HepG2 (cell line): ENCODE measurements around the gene CNTROB. TPM values are rescaled to one million over a fixed set of nuclear protein-coding genes. Genes with fewer than 3 reads are reported as not detected.

Experiments
- ATF7 ChIP-seq, 2 experiments: fragments of 450-650 bp in 1 of 2; sonication (generic) in 1 of 2; formaldehyde crosslinking in 1 of 2; IDR thresholded peaks; 2 replicates each; pipeline versions ENCODE4 v1.4.0 to v1.6.1; 2016 to 2020; ENCODE audit warnings: antibody characterized with exemption in 1 of 2, mild to moderate bottlenecking in 1 of 2, missing genetic modification reagents in 1 of 2
- FOXC1 ChIP-seq: sonication (generic); formaldehyde crosslinking; IDR thresholded peaks from 2 replicates; pipeline ENCODE4 v1.8.0; 2022; ENCODE audit warnings: mild to moderate bottlenecking, missing genetic modification reagents, borderline replicate concordance
- HDAC2 ChIP-seq: sonication (generic); formaldehyde crosslinking; IDR thresholded peaks from 2 replicates; pipeline ENCODE4 v1.4.0; 2020; ENCODE audit warnings: missing genetic modification reagents
- MBD4 ChIP-seq: IDR thresholded peaks from 2 replicates; pipeline ENCODE4 v1.6.1; 2012; ENCODE audit warnings: low read length, inconsistent platforms, borderline replicate concordance
- MEF2D ChIP-seq: sonication (generic); formaldehyde crosslinking; IDR thresholded peaks from 2 replicates; pipeline ENCODE4 v1.5.1; 2020; ENCODE audit warnings: mild to moderate bottlenecking, missing genetic modification reagents
- MEIS2 ChIP-seq: sonication (generic); formaldehyde crosslinking; IDR thresholded peaks from 2 replicates; pipeline ENCODE4 v1.9.0; 2021; ENCODE audit warnings: mild to moderate bottlenecking, missing genetic modification reagents
- MXD3 ChIP-seq: IDR thresholded peaks from 2 replicates; pipeline ENCODE4 v1.6.1; 2016; ENCODE audit warnings: mild to moderate bottlenecking, missing biosample characterization, missing genetic modification reagents
- NCOR1 ChIP-seq: fragments of 200-600 bp; sonication (generic); IDR thresholded peaks from 2 replicates; pipeline ENCODE4 v1.7.0; 2017; ENCODE audit warnings: antibody characterized with exemption, low read length, borderline replicate concordance
- NKX3-1 ChIP-seq: sonication (generic); formaldehyde crosslinking; IDR thresholded peaks from 2 replicates; pipeline ENCODE4 v1.5.0; 2020; ENCODE audit warnings: missing genetic modification reagents
- PAX8 ChIP-seq: sonication (generic); formaldehyde crosslinking; IDR thresholded peaks from 2 replicates; pipeline ENCODE4 v1.8.0; 2022; ENCODE audit warnings: mild to moderate bottlenecking, missing genetic modification reagents, borderline replicate concordance
- RXRA ChIP-seq: sonication (generic); formaldehyde crosslinking; IDR thresholded peaks from 2 replicates; pipeline ENCODE4 v1.5.1; 2020; ENCODE audit warnings: missing genetic modification reagents
- SNRNP70 ChIP-seq: fragments of 200-400 bp; formaldehyde crosslinking; IDR thresholded peaks from 2 replicates; pipeline ENCODE4 v1.6.1; 2017; ENCODE audit warnings: mild to moderate bottlenecking, low read depth, low read length, moderate library complexity
- SOX5 ChIP-seq: IDR thresholded peaks from 2 replicates; pipeline ENCODE4 v1.6.1; 2016; ENCODE audit warnings: borderline replicate concordance
- SYNCRIP ChIP-seq: fragments of 200-400 bp; formaldehyde crosslinking; IDR thresholded peaks from 2 replicates; pipeline ENCODE4 v1.6.1; 2018; ENCODE audit warnings: mild to moderate bottlenecking, low read depth, low read length; ENCODE audit not compliant: insufficient read depth
- TCF7 ChIP-seq: sonication (generic); IDR thresholded peaks from 2 replicates; pipeline ENCODE4 v1.6.1; 2016; ENCODE audit warnings: antibody characterized with exemption, low read depth
- TFDP1 ChIP-seq: IDR thresholded peaks from 2 replicates; pipeline ENCODE4 v1.6.1; 2016; ENCODE audit warnings: missing compliant biosample characterization, missing genetic modification reagents, borderline replicate concordance
- THAP8 ChIP-seq: sonication (generic); formaldehyde crosslinking; IDR thresholded peaks from 2 replicates; pipeline ENCODE4 v1.5.1; 2020; ENCODE audit warnings: missing genetic modification reagents, mild to moderate bottlenecking, borderline replicate concordance
- ZC3H4 ChIP-seq: sonication (generic); formaldehyde crosslinking; IDR thresholded peaks from 2 replicates; pipeline ENCODE4 v1.4.0; 2020; ENCODE audit warnings: missing genetic modification reagents, borderline replicate concordance
- ZFAT ChIP-seq: sonication (generic); formaldehyde crosslinking; conservative IDR thresholded peaks from 2 replicates; pipeline ENCODE4 v1.8.1; 2023; ENCODE audit warnings: missing genetic modification reagents, inconsistent platforms
- ZNF343 ChIP-seq: sonication (generic); formaldehyde crosslinking; IDR thresholded peaks from 2 replicates; pipeline ENCODE4 v1.4.0; 2020; ENCODE audit warnings: mild to moderate bottlenecking, missing genetic modification reagents
- ZNF383 ChIP-seq: sonication (generic); formaldehyde crosslinking; IDR thresholded peaks from 2 replicates; pipeline ENCODE4 v1.4.0; 2020; ENCODE audit warnings: missing genetic modification reagents, mild to moderate bottlenecking, borderline replicate concordance
- ZNF841 ChIP-seq: sonication (generic); formaldehyde crosslinking; IDR thresholded peaks from 2 replicates; pipeline ENCODE4 v1.8.1; 2023; ENCODE audit warnings: missing genetic modification reagents, borderline replicate concordance
- ZSCAN20 ChIP-seq: sonication (generic); formaldehyde crosslinking; IDR thresholded peaks from 2 replicates; pipeline ENCODE4 v1.4.0; 2020; ENCODE audit warnings: missing genetic modification reagents, mild to moderate bottlenecking, borderline replicate concordance
- polyA plus RNA-seq, 8 experiments: library from polyadenylated mRNA; depleted of rRNA in 3 of 8; stranded (reverse) in 7 of 8; unstranded in 1 of 8; fragments of >200 nt; fragmentation: Illumina TruSeq in 4 of 8; extraction: Trizol in 4 of 8; gene quantifications; 2 replicates each; pipeline versions ENCODE4 v1.2.1 to v1.2.3, GENCODE V29; 2011 to 2016; ENCODE audit warnings: low read depth in 4 of 8, missing spikeins in 1 of 8, mixed read lengths in 1 of 8; ENCODE audit not compliant: insufficient read depth in 1 of 8
- total RNA-seq, 5 experiments: library from RNA; depleted of rRNA; stranded (reverse); fragments of >200 nt; fragmentation: Illumina TruSeq; extraction: Trizol; gene quantifications; 2 replicates each; pipeline ENCODE4 v1.2.3, GENCODE V29; 2016; ENCODE audit warnings: low read depth in 1 of 5

Gene CNTROB
- total and polyA plus RNA-seq, 2 of the 13 experiments (the other 11 are each of a cell fraction or from before 2014, with no cell fraction given), result 21.2 to 24.1 TPM

- TF ChIP-seq TFDP1, result peak; percentile 91; the same call in 1 of the 2 replicates
- TF ChIP-seq FOXC1 (CRISPR knock-in tag), result no peak; the same call in 1 of the 2 replicates
- no peak for TF ChIP-seq NCOR1
- TF ChIP-seq THAP8 (CRISPR knock-in tag), result no peak
- no peak for TF ChIP-seq RXRA (CRISPR knock-in tag)
- TF ChIP-seq HDAC2 (CRISPR knock-in tag), result no peak
- TF ChIP-seq MXD3 (CRISPR knock-in tag), result peak; percentile 73; the same call in 1 of the 2 replicates
- peak; percentile 58; the same call in 1 of the 2 replicates for TF ChIP-seq ZNF343
- TF ChIP-seq ZNF841, result peak; percentile 92; the same call in 1 of the 2 replicates
- no peak for TF ChIP-seq ZNF383 (CRISPR knock-in tag)
- TF ChIP-seq MEIS2, result peak; percentile 74; the same call in 1 of the 2 replicates
- TF ChIP-seq ZSCAN20 (CRISPR knock-in tag), result no peak
- TF ChIP-seq MBD4, result no peak
- TF ChIP-seq MEF2D (CRISPR knock-in tag), result no peak
- TF ChIP-seq SNRNP70, result no peak
- TF ChIP-seq ATF7 (IDR thresholded peaks at IDR 0.05), result no peak
- no peak for TF ChIP-seq ATF7 (CRISPR knock-in tag; IDR thresholded peaks at IDR 0.05)
- TF ChIP-seq ZC3H4 (CRISPR knock-in tag), result no peak
- TF ChIP-seq TCF7, result no peak
- TF ChIP-seq PAX8 (CRISPR knock-in tag), result no peak; the same call in 1 of the 2 replicates
- 0 out of 2 replicates have a peak, but pooled peaks have one; percentile 80 for TF ChIP-seq ZFAT
- TF ChIP-seq SOX5 (CRISPR knock-in tag), result no peak
- TF ChIP-seq NKX3-1 (CRISPR knock-in tag), result peak; percentile 86; the same call in 1 of the 2 replicates
- TF ChIP-seq SYNCRIP, result no peak
Measured at GRCh38 chr17:7915611-7916384, 16.2 kb upstream of the CNTROB start, which contains the start of gene RNF227 (continued).
